Activated CD4-positive, alpha-beta T cell treated with anti-CD3 and anti-CD28 coated beads for 4 hours (primary cell): ENCODE results near the gene EYA4.

Source experiments
- DNase-seq, 2 donors: peaks; one replicate each; pipeline ENCODE4 v3.0.0-alpha.2; 2020

The EYA4 gene

DNA sequence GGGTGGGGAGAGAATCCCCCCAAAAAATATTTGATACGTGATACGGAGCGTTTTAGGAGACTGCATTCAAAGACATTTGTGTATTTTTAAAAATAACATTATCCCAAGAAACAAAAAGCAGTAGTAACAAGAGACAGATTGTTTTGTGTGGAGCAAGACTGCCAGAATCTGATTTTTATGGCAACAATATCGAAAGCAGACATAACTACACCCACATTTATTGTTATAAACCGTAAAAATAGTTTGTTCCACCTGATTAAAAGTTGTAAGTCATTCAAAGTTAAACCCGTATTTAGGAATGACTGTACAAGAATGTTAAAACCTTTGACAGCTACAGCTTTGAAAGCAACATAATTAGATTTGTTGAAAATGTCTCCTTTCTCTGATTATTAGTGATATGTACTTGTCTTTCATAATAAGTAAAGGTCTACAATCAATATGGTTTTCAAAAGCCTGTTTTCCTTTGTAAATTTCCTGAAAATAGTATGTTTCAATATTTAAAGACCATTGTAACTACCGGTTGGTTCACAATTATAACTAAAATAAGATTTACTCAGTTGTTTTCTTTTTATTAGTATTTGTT, 2.7 kb downstream of the EYA4 start:
- DNase-seq: no peak

DNA sequence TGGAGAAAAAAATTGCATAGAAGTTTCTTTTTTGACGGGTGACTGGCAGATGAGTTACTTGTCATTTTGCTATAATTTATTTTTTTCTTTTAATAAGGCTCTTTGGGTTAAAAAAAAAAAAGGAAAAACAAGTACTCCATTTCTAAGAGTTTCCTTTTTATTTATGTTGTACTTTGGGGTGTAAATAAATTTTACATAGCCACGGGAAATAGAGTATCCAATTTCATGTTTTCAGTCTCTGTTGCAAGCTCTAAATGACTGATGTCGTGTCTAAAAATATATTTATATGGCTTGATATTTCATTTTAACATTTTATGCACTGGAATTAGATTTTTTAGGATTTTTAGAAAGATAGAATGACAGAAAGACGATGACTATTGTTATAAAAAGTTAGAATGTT, 3.4 kb downstream of the EYA4 start:
- DNase-seq: no peak

DNA sequence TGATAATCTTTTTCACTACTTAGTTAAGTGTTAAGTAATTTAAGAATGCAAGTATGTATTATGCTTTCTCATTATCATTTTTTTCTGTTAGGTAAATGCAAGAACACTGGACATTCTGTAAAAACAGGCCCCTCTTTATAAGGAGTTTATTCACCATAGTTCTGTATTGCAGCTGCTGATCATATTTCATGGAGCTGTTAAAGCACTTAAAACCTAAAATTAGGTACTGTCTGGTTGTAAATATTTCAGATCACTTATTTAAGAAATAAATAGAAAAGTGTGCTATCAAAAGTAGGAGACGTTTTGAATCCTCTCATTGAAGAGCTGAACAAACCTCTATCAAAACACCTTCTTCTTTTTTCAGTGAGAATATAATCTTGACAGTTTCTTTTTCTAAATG, 3.9 kb downstream of the EYA4 start:
- DNase-seq: no peak

DNA sequence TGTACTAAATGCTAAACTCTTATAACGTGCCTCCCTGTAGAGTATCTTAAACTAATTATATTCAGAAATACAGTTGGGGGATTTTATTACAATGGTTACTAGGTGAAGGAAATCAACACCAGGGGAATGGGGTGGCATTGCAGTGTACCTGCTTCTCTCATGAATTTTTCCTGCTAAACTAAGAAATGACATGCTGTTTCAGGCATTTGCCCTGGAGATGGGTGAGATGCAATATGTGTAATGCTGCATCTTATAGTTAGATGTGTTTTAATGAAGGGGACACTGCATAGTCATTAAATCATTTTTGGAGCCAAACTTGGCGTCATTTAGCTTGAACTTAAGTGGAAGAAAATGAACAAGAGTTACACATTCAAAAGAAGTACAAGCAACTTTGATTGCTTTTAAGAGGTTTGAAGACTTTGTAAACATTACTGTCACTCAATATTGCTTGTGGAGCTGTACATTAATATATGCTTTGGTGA, 4.3 kb downstream of the EYA4 start:
- no peak for DNase-seq

- DNase-seq: no peak
These were observed 6.4 kb downstream of the EYA4 start for GRCh38 chr6:133247581-133247980.

DNA sequence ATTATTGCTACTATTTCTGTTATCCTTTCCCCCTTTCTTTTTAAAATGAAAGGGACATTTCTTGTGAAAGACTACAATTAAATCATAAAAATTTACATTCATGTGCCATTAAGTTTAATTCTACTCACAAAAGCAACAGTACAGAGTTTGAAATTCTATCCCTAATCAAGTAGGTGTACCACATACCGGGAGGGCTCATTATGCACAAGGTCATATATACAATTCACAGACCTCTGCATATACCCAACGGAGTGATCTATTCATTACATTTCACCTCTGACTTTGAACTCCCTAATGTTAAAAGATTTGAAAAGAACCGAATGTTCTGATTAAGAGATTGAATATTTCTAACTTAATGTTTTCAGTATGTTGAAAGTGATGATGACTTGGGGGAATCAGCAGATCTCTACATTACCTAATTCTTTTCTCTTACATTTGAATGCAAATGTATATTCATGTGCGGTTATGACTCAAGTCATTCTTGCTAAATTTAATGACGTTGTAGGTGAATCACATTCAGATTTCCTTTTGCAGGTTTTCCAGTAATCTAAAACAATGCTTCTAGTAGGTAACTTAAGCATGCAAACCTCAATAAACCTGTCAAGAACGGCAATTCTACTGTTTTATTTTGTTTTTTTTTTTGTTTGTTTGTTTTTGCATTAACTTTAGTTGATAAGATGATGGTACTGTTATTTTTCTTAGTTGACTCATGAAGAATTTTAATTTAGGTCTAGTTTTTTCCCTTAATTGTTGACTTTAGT, 7.3 kb downstream of the EYA4 start:
- DNase-seq: no peak

DNA sequence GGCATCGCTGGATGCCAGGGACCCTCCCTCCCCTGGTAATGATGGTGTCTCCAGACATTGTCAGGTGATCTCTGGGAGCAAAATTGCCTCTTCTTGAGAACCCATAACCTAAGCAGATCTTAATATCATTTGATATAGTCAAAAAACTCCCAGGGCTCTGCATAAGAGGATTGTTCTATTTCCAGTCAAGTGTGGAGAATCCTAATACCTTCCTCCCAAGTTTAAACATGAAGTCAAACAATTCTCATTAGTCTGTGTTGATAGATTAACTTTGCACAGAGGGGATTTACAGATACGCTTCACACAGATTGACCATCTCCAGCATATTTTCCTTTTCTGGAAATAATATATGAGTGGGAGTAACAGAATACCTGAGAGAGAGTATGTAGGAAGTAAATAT, 10.5 kb downstream of the EYA4 start:
- DNase-seq: no peak

GRCh38 chr6:133254552-133255228, 13.5 kb downstream of the EYA4 start:
- DNase-seq: no peak

DNA sequence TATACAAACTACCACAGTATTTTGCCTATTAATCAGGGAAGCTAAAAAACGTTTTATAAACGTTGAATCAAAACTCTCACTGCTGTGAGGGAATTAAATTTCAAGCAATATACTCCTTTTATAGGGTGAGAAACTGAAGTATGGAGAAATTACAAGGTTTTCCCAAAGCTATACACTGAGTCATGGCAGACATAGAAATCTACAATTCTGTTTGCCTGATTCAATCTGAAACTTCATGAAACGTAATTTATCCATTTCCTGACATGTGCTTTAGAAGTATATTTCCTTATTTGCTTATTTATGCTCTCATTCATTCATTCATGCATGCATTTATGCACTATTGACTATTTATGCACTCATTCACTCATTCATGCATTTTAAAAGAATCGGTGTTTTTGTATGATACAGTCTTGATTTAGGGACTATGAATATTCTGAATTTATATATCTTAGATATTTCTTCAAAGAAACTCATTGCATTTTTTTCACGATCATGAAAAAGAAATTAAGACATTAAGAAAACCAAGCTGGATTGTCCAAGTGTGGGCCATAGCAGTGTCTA, 16.5 kb downstream of the EYA4 start:
- DNase-seq: no peak

- DNase-seq: no peak
These were observed 18.4 kb downstream of the EYA4 start for GRCh38 chr6:133259561-133259960.

DNA sequence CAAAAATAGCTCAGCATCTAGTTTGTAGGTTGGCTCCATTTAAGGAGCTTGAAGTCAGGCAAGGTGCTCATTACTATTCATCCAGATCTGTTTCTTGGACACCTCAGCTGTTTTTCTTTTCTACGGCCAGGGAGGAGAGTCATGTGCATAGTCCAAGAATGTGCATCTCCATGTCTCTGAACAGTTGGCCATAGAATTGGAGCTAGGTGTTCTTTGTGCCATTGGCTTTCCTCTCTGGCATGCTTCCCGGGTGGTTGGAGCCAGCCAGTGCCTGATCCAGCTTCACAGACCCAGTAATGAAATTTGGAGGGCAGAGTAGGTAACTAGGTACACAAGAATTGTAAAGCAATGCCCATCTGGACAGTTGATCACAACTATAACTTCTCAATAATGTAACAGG, 21.6 kb downstream of the EYA4 start:
- DNase-seq: no peak

DNA sequence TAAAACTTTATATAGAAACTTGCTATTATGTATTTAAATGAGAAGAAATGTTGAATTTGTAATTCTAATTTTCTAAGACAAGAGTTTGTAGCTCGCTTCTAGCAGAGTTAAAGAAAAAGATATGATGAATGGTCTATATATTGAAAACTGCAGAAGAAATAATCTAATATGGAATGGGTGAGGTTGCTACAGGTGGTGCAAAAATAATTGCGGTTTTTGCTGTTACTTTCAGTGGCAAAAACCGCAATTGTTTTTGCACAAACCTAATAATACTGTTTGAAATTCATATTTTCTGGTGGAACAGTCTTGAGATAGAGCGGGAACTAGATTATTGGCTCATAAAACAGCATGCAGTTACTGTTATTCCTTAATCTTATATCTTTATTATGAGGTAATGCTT, 23.9 kb downstream of the EYA4 start:
- DNase-seq: no peak

DNA sequence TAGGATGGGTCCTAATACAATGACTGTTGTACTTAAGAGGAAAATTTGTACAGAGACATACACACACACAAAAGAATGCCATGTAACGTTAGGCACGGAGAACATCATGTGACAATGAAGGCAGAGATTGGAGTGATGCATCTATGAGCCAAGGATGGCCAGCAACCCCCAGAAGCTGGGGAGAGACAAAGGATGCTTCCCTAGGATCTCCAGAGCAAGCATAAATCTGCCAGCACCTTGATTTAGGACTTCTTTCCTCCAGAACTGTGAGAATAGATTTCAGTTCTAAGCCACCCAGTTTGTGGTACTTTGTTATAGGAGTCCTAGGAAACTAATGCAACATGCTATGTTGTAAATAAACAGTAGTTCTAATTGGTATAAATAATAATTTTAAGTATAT, 25.0 kb downstream of the EYA4 start:
- DNase-seq: no peak

GRCh38 chr6:133268621-133269020, 27.5 kb downstream of the EYA4 start:
- no peak for DNase-seq

DNA sequence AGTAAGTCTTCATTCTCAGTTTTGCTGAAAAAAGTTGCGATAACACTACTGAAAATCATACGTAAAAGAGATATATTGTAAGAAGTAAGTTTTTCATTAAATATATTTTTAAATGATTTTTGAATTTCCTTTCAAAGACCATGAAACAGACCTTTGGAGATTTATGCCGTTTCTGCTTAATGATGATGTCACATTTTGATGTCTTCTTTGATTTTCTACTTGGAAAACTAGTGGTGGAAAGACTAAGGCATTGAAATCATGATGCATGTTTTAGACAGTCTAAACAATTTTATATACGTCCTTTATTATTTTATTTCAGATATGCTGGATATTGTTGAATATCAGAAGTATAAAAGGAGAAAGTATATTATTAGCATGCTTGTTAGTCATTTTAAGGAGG, 33.7 kb downstream of the EYA4 start:
- no peak for DNase-seq

GRCh38 chr6:133275213-133275612, 34.1 kb downstream of the EYA4 start:
- no peak for DNase-seq

DNA sequence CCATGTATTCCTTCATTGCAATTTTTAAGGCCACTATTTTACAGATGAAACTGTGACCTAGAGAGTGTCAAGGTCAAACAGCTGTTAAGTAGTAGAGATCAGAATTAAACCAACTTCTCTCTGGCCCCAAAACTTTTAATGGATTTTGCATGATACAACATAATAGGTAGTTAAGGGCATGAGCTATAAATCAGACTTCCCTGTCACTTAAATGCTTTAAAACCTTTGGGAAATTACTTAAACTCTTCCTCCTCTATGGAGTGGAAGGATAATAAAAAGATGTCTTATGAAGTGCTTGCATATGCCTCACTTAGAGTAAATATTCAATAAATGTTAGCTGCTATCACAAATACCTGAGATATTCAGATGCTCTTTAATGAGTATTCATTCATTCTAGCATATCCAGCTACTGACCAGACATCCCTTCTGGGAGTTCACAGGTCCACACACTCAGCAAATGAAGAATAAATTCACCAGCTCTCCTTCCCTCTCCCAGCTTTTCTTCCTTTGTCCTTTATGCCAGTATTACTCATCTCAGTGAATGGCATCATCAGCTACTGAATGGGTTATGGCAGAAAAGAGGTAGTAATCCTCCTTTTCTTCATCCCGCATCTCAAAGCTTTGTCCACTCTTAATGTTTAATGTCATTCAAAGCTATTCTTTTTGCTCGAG, 36.2 kb downstream of the EYA4 start:
- no peak for DNase-seq

GRCh38 chr6:133277900-133278545, 36.9 kb downstream of the EYA4 start:
- no peak for DNase-seq

- DNase-seq: no peak
These were observed 45.6 kb downstream of the EYA4 start for GRCh38 chr6:133286765-133287164.

GRCh38 chr6:133288662-133289061, 47.5 kb downstream of the EYA4 start:
- no peak for DNase-seq

GRCh38 chr6:133289733-133290306, 48.7 kb downstream of the EYA4 start:
- DNase-seq: no peak

DNA sequence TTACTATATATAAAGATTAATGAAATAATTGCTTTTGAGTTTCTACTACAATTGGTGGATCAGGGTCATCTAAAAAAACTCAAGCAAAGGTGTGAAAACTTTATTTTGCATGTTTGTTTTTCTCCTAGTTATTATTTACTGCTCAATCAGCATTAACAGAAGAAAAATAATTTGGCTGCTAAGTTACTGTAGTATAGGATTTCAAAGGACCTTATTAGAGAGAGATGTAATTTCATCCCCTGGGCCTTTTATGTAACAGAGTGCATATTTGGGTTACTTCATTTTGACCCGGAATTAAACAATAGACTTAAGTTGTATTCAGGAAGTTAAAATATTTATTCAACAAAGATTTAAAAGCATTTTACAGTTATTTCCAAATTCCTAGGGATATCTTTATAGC, 49.8 kb downstream of the EYA4 start:
- no peak for DNase-seq
